ENCODE measurements around the gene CCDC175. TPM values are rescaled to one million over a fixed set of nuclear protein-coding genes. Genes with fewer than 3 reads are reported as not detected.
A peak's percentile ranks its signal among the peaks of the same experiment; 100 is the strongest.

The CCDC175 gene
- total RNA-seq (2014; rRNA removed; shearing (Covaris generic)) = not detected in 2 replicates

GRCh38 chr14:59576332-59577294 is at the start of gene CCDC175:
CCDC175 (minus strand) TSS chr14:59576812; CDS start chr14:59576775, 37 bp downstream.
- peak; percentile 69 for DNase-seq (ENCODE audit: low read depth)

- no peak for DNase-seq (ENCODE audit: low read depth)
These were observed 46.0 kb upstream of the CCDC175 start for GRCh38 chr14:59622631-59623030.

- DNase-seq (ENCODE audit: low read depth) = peak; percentile 40
These were observed 42.4 kb upstream of the CCDC175 start for GRCh38 chr14:59619061-59619460.

DNA sequence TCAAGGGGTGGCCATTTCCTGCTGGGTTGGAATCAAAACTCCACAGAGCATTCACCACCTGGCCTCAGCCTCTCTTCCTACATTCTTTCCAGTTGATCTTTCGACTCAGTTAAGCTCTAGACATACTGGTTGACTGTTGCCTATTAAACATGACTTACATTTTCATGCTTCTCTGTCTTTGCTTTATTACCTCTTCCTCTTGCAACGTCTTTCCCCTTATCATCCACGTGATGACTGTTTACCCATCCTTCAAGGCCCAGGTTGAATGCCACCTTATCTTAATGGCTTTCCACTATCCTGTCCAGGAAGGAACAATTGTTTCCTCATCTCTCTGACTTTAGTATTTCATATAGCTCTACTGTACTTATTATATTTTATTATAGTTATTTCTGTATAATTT is 24.4 kb upstream of the CCDC175 start:
- DNase-seq (ENCODE audit: low read depth) = no peak

DNA sequence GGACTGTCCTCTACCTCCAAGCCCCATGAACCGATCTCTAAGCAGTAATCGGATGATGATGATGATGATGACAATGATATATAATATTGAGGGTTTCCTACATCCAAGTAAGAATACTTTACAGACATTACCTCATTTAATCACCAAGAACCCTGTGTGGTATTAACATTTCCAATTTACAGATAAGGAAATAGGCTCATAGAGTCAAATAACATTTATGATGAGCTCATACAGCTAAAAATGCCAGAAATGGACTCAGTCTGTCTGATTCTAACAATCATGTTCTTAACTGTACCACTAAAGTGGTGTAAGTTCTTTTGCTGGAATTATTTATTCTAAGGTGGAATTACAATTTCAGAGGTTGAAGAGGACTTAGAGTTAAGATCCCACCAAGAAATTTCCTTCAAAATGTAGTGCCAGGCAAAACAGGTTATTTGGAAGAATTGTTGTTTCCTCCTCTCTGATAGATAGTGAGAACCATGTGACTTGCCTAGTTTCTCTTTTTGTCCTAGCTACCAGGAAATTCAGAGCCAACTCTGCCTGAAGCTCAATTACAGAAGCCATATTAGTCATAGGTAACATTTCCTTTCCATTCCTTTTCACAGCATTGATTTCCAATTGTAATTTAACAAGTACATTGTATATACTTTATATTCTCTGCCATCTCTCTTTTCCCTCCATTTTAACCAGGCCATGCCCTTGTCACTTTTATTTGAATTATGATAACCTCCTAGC is 23.8 kb upstream of the CCDC175 start:
- DNase-seq (ENCODE audit: low read depth) = no peak

DNA sequence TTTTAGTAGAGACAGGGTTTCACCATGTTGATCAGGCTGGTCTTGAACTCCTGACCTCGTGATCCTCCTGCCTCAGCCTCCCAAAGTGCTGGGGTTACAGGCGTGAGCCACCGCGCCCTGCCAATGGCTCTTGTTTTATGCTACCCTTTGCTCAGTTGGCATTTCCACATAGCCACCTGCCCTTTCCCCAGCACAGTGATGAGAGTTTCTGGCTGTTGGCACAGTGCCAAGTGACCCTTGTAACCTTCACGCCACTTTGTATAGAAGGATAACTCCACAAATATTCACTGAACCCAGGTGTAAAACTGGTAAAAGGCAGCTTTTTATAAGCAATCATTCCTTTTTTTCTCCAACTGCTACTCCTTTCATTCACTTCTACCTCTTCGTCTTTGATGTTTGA is 18.5 kb upstream of the CCDC175 start:
- DNase-seq (ENCODE audit: low read depth) = no peak

GRCh38 chr14:59591641-59592370 is 15.2 kb upstream of the CCDC175 start:
- no peak for DNase-seq (ENCODE audit: low read depth)

- no peak for DNase-seq (ENCODE audit: low read depth)
These were observed 11.5 kb upstream of the CCDC175 start for GRCh38 chr14:59588101-59588500.

- peak; percentile 64 for DNase-seq (ENCODE audit: low read depth)
These were observed 9.4 kb upstream of the CCDC175 start for GRCh38 chr14:59585891-59586554.

DNA sequence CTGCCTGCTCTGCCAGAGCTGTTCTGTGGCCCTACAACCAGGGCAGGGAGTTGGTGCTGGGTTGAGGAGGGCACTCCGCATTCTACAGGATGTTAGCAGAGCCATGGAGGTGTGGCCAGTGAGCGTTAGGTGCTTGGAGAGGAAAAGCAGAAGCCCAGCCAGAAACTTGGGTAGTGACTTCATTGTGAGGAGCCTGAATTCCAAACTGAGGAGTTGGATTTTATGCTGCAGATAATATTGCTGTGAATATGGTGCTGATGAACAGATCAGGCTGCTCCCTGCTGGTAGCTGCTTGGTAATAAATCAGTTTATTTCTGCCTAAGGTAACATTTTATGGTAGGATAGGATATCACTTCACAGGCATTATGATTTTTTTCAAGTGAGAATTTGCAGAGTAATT is 7.1 kb upstream of the CCDC175 start:
- DNase-seq (ENCODE audit: low read depth) = no peak

DNA sequence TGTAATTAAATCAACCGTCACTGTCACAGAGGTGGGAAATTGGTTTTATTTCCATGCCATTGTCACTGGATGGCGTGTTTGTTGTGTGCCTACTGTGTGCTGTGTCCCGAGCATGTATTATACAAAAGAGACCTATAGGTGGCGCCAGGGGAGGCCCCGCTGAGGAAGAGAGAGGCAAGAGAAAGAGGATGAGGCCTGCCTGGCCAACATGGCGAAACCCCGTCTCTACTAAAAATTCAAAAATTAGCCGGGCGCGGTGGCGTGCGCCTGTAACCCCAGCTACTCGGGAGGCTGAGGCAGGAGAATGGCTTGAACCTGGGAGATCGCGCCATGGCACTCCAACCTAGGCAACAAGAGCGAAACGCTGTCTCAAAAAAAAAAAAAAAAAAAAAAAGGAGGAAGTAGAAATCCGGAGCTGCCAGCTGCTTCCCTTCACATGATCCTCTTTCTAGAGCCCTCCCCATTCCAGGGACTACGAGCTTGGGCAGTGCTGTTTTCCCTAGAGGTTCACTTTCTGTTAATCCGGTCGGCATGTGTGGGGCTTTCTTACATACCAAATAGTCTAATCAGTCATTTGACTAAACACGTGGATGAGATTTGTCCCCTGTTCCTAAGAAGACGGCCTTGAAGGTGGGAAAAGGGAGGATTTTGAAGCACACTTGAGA is 6.4 kb upstream of the CCDC175 start:
- DNase-seq (ENCODE audit: low read depth) = no peak

GRCh38 chr14:59582161-59582560 is 5.5 kb upstream of the CCDC175 start:
- no peak for DNase-seq (ENCODE audit: low read depth)

- no peak for DNase-seq (ENCODE audit: low read depth)
These were observed 4.3 kb upstream of the CCDC175 start for GRCh38 chr14:59580911-59581310.

DNA sequence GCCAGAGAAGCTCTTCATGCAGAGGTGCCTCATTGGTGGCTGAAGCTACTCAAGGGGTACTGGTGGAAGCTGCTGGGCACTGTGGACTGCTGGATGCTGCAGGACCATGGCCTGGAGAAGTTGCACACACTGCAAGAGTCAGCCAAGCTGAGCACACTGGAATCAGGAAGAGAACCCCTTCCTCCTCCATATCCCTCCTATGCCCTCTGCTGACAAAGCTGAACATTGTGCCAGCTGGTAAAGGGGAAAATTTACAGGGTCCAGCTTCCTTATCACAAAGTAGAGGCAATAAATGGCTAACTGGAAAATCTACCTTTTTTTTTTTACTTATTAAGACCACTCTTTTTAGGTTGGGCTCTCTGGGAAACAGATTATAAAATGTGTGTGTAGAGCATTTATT is 6.5 kb downstream of the CCDC175 start:
- peak; percentile 5 for DNase-seq (ENCODE audit: low read depth)

- no peak for DNase-seq (ENCODE audit: low read depth)
These were observed 9.9 kb downstream of the CCDC175 start for GRCh38 chr14:59566725-59567124.

DNA sequence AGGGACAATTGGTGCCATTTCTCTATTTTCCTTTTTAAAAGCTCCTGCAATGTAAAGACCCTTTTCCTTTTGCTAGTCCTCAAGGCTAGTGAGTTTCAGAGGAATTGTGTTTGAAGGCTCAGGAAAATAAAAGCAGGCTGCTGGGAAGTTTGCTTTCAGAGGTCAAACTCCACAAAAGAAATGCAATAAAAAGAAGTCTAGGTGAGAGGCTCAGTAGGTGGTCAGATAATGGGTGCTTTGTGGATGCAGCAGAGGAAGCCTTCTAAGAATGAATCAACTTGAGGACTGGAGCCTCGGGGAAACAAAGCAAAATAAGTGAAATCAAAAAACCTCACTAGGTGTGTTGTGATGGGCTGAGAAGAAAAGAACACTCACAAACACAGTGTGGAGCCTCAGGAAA is 10.3 kb downstream of the CCDC175 start:
- DNase-seq (ENCODE audit: low read depth) = no peak

DNA sequence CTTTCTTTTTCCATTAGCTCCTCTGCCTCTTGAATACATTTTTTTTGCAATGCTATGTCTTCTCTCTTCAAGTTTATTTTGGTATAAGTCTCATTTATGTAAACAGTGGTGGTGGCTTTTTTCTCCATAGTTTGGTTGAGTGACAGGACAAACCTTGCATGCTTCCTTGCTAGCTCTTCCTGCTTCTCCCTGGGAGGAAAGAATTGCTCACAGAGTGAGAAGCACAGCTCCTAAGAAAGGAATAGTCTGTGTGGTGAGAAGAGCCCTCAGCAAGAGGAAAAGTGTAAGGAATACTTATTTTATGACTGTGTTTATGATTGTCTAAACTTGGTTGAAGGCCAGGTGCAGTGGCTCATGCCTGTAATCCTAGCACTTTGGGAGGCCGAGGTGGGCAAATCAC is 11.5 kb downstream of the CCDC175 start:
- DNase-seq (ENCODE audit: low read depth) = no peak

- no peak for DNase-seq (ENCODE audit: low read depth)
These were observed 12.2 kb downstream of the CCDC175 start for GRCh38 chr14:59564366-59564765.

DNA sequence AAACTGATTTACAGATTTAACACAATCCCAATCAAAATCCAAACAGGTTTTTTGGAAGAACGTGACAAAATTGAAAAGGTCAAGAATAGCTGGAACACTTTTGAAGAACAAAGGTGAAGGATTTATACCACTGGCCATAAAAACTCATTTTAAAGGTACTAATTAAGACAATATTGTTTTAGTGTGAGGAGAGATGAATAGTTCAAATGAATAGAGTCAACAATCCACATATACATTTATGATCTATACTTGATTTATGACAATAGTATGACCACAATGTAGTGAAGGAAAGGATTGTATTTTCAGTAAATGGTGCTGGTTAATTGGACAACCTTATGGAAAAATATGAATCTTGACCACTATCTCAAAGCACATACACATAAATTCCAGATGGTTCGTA is 29.3 kb downstream of the CCDC175 start:
- DNase-seq (ENCODE audit: low read depth) = no peak

GRCh38 chr14:59543873-59544272 is 32.7 kb downstream of the CCDC175 start:
- DNase-seq (ENCODE audit: low read depth) = no peak

DNA sequence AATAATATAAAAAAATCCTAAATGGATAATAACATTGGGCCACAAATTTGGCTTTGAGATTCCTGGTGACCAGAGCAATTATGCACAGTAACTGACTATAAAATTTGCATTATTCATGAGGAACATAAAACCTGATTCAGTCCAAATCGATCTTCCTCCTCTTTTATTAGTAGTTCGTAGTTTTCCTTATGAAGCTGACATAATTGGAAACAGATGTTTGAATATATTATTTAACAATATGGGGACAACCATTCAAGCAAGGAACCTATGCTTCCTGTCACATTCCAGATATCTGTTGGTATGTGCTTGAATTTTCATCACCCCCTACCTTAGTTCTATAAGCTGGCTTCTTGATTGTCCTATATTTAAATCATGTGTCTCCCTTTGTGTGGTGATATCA is 34.9 kb downstream of the CCDC175 start:
- no peak for DNase-seq (ENCODE audit: low read depth)

All from RPMI7951 (cell line).